Measurements from ENCODE around the gene PDE7B.
A peak's percentile ranks its signal among the peaks of the same experiment; 100 is the strongest.

The PDE7B gene

GRCh38 chr6:135842618-135843392 is 8.7 kb upstream of the PDE7B start:
- TF ChIP-seq CTCF (conservative IDR thresholded peaks at IDR 0.05; ENCODE audit: low read depth, low read length): no peak

GRCh38 chr6:135850882-135851281 is 619 bp upstream of the PDE7B start:
- TF ChIP-seq CTCF (conservative IDR thresholded peaks at IDR 0.05; ENCODE audit: low read depth, low read length): no peak
- no peak for DNase-seq (ENCODE audit: low read depth)
- no peak overlapping the region for H3K4me3 ChIP-seq (ENCODE audit: low read length)

More at GRCh38 chr6:135842618-135843392, 8.7 kb upstream of the PDE7B start:
- no peak overlapping the region for H3K4me3 ChIP-seq (ENCODE audit: low read length)
- DNase-seq (ENCODE audit: low read depth): no peak

- H3K4me3 ChIP-seq (ENCODE audit: low read length): peak overlapping the region; percentile 56
- DNase-seq (ENCODE audit: low read depth): no peak
- no peak for TF ChIP-seq CTCF (conservative IDR thresholded peaks at IDR 0.05; ENCODE audit: low read depth, low read length)
These were observed 1.2 kb downstream of the PDE7B start for GRCh38 chr6:135852746-135853145.

- H3K4me3 ChIP-seq (ENCODE audit: low read length): peak overlapping the region; percentile 56
- no peak for TF ChIP-seq CTCF (conservative IDR thresholded peaks at IDR 0.05; ENCODE audit: low read depth, low read length)
- no peak for DNase-seq (ENCODE audit: low read depth)
These were observed 1.7 kb downstream of the PDE7B start for GRCh38 chr6:135853227-135853626.

- no peak for DNase-seq (ENCODE audit: low read depth)
- TF ChIP-seq CTCF (conservative IDR thresholded peaks at IDR 0.05; ENCODE audit: low read depth, low read length): no peak
- H3K4me3 ChIP-seq (ENCODE audit: low read length): no peak overlapping the region
These were observed 2.5 kb downstream of the PDE7B start for GRCh38 chr6:135853986-135854385.

- H3K4me3 ChIP-seq (ENCODE audit: low read length): no peak overlapping the region
- DNase-seq (ENCODE audit: low read depth): no peak
These were observed 3.3 kb downstream of the PDE7B start for GRCh38 chr6:135854799-135855198.

More at GRCh38 chr6:135854799-135855198, 3.3 kb downstream of the PDE7B start:
- no peak for TF ChIP-seq CTCF (conservative IDR thresholded peaks at IDR 0.05; ENCODE audit: low read depth, low read length)

Measured in retinal pigment epithelial cell (primary cell).